ENCODE measurements around the gene CELF6.

Gene CELF6

DNA sequence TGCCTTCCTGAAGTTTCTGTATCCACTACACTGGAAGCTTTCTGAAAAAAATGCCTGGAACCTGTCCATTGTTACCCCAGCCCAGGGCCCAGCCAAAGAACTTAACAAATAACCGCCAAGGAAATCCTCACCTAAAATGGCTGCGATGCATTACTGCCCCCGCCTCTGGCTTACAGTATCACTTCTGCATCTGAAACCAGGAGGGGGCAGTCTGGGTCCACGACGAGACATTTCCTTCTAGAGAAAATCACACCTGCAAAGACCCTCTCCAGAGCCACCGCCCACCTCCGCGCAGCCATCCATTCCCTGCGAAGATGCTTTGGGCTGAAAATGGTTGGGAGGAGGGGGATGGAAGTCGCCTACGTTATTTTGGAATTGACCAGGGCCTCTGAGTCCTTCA is 22.4 kb upstream of the CELF6 start:
- Histone ChIP-seq H3K9ac (ENCODE audit: low read depth, low read length) (no peak overlapping the region), H3K9me3 (ENCODE audit: insufficient read depth, low read depth, low read length) (no peaks in the 10 kb centered on the region), H3K4me1 (ENCODE audit: insufficient read depth, low read length) (0 out of 2 replicates have a peak, but pooled peaks cover 3% of the 10 kb centered on the region), H3K36me3 (ENCODE audit: insufficient read depth, low read depth, low read length) (peaks cover 31% of the 10 kb centered on the region), H3K4me3 (ENCODE audit: low read length) (no peak overlapping the region), H3K27ac (ENCODE audit: low read length) (no peak overlapping the region), H3K27me3 (ENCODE audit: insufficient read depth, low read length) (no peaks in the 10 kb centered on the region)

DNA sequence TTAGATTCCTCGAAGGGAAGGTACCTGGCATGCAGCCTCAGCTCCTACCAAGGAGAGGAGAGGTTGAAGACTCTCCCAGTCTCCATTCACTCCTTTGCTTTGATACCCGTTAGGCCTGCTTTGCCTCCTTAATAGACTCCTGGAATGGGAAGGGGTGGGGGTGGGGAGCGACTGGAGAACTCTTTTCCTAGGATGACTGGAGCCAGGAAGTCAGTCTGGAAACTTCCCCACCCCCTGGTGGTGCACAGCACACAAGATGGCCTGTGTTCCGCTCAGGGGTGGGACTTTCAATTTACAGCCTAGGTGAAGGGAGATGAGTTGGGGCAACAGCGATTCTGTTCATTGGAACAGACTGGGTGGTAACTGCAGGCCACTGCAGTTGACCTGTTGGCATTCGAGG is 21.4 kb upstream of the CELF6 start:
- no peak overlapping the region for H3K9ac ChIP-seq (ENCODE audit: low read depth, low read length)
- no peaks in the 10 kb centered on the region for H3K9me3 ChIP-seq (ENCODE audit: insufficient read depth, low read depth, low read length)
- peaks cover 23% of the 10 kb centered on the region for H3K36me3 ChIP-seq (ENCODE audit: insufficient read depth, low read depth, low read length)
- H3K4me3 ChIP-seq (ENCODE audit: low read length) = no peak overlapping the region
- H3K27ac ChIP-seq (ENCODE audit: low read length) = no peak overlapping the region
- no peaks in the 10 kb centered on the region for H3K27me3 ChIP-seq (ENCODE audit: insufficient read depth, low read length)
- 0 out of 2 replicates have a peak, but pooled peaks cover 3% of the 10 kb centered on the region for H3K4me1 ChIP-seq (ENCODE audit: insufficient read depth, low read length)

DNA sequence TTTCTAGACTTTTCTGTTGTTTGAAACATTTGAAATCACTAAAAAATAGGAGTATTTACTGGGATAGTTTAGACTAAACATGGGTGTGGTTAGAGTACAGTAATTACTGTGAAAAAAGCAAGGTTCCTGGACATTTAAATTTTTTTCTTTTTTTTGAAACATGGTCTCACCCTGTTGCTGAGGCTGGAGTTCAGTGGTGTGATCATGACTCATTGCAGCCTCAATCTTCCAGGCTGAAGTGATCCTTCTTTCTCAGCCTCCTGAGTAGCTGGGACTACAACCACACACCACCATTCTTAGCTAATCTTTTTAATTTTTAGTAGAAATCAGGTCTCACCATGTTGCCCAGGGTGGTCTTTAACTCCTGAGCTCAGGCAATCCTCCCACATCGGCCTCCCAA is 20.4 kb upstream of the CELF6 start:
- Histone ChIP-seq H3K36me3 (ENCODE audit: insufficient read depth, low read depth, low read length) (peaks cover 13% of the 10 kb centered on the region; the same call in 1 of the 2 replicates), H3K9ac (ENCODE audit: low read depth, low read length) (no peak overlapping the region), H3K4me1 (ENCODE audit: insufficient read depth, low read length) (0 out of 2 replicates have a peak, but pooled peaks cover 3% of the 10 kb centered on the region)

DNA sequence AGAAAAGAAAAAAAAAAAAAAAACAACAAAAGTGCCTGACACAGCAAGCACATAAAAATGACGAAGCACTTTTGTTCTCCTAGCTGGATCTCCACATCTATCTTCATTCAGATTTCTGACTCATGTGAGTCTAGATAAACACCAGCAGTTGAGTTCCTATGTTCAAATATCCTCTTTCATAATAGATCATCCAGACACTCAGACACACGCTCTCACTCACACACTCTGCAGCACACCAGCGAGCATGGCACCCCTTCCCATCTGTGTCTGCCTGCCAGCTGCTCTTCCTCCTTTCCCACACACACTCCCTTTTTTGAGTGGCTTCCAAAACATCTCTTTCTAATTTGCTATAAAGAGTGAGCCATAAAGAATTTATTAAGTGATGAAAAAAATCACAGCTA is 19.8 kb upstream of the CELF6 start:
- no peak overlapping the region for H3K9ac ChIP-seq (ENCODE audit: low read depth, low read length)
- peaks cover 9% of the 10 kb centered on the region; the same call in 1 of the 2 replicates for H3K36me3 ChIP-seq (ENCODE audit: insufficient read depth, low read depth, low read length)
- H3K4me1 ChIP-seq (ENCODE audit: insufficient read depth, low read length) = 0 out of 2 replicates have a peak, but pooled peaks cover 3% of the 10 kb centered on the region
- no peak overlapping the region for H3K4me3 ChIP-seq (ENCODE audit: low read length)
- H3K27me3 ChIP-seq (ENCODE audit: insufficient read depth, low read length) = no peaks in the 10 kb centered on the region
- H3K9me3 ChIP-seq (ENCODE audit: insufficient read depth, low read depth, low read length) = no peaks in the 10 kb centered on the region
- no peak overlapping the region for H3K27ac ChIP-seq (ENCODE audit: low read length)

More for the DNA sequence above, 20.4 kb upstream of the CELF6 start:
- no peaks in the 10 kb centered on the region for H3K9me3 ChIP-seq (ENCODE audit: insufficient read depth, low read depth, low read length)
- no peak overlapping the region for H3K27ac ChIP-seq (ENCODE audit: low read length)
- H3K4me3 ChIP-seq (ENCODE audit: low read length) = no peak overlapping the region
- H3K27me3 ChIP-seq (ENCODE audit: insufficient read depth, low read length) = no peaks in the 10 kb centered on the region

DNA sequence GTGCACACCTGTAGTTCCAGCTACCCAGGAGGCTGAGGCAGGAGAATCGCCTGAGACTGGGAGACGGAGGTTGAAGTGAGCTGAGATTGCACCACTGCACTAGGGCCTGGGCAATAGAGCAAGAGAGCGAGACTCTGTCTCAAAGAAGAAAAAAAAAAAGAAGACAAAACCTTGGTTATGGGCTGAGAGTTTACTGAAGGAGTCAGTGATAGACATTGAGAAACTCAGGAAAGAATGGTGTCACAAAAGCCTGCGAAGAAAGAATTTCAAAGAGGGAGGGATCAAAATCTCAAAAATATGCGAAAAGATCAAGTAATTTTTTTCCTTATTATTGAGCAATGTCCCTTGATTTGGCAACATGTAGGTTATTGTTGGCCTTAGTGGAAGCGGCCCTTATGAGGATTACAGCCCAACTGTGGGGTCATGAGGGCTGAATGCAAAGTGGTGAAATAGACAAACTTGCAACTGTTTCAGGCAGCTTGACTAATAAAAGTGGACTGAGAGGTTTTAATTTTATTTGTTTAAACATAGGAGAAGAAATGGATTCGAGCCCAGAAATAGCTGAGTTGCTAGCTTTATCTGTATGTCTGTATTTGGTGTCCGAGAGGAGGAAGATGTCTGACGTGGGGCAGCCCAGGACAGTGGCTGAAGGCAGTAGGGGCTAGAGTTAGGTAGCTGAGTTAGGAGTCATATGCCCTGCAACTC is 18.8 kb upstream of the CELF6 start:
- Histone ChIP-seq H3K36me3 (ENCODE audit: insufficient read depth, low read depth, low read length) (no peaks in the 10 kb centered on the region), H3K27me3 (ENCODE audit: insufficient read depth, low read length) (no peaks in the 10 kb centered on the region), H3K4me3 (ENCODE audit: low read length) (no peak overlapping the region), H3K27ac (ENCODE audit: low read length) (no peak overlapping the region), H3K9ac (ENCODE audit: low read depth, low read length) (no peak overlapping the region), H3K4me1 (ENCODE audit: insufficient read depth, low read length) (0 out of 2 replicates have a peak, but pooled peaks cover 3% of the 10 kb centered on the region), H3K9me3 (ENCODE audit: insufficient read depth, low read depth, low read length) (no peaks in the 10 kb centered on the region)

DNA sequence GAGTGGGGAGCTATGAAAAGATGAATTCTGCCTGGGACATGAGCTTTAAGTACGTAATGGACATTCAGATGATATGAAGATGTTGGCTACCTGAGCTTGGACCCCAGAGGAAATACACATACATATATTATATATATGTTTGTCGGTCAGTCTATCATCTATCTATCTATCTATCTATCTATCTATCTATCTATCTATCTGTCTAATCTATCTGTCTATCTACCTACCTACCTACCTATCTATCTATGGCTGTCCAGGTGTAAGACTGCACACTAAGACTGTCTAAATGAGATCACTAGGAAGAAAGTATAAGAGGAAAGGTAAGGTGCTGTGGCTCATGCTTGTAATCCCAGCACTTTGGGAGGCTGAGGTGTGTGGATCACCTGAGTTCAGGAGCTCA is 18.2 kb upstream of the CELF6 start:
- H3K4me1 ChIP-seq (ENCODE audit: insufficient read depth, low read length) = 0 out of 2 replicates have a peak, but pooled peaks cover 3% of the 10 kb centered on the region
- no peak overlapping the region for H3K9ac ChIP-seq (ENCODE audit: low read depth, low read length)
- H3K27ac ChIP-seq (ENCODE audit: low read length) = no peak overlapping the region
- no peaks in the 10 kb centered on the region for H3K27me3 ChIP-seq (ENCODE audit: insufficient read depth, low read length)
- no peaks in the 10 kb centered on the region for H3K36me3 ChIP-seq (ENCODE audit: insufficient read depth, low read depth, low read length)
- H3K4me3 ChIP-seq (ENCODE audit: low read length) = no peak overlapping the region
- H3K9me3 ChIP-seq (ENCODE audit: insufficient read depth, low read depth, low read length) = no peaks in the 10 kb centered on the region

DNA sequence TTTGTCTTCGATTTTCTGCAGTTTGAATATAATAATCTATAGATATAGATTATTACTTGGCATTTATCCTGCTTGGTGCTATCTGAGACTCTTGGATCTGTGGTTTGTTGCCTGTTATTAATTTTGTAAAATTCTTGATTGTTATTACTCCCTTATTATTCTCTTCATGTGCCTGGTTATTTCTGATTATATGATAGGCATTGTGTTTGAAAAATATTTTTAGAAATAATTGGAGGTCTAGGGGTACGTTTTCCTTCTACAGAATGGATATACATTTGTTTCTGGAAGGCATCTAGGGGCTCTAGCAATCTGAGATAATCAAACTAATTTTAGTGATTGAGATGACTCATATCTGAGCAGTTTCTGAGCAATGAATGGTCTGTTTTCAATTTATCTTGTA is 14.9 kb upstream of the CELF6 start:
- Histone ChIP-seq H3K4me1 (ENCODE audit: insufficient read depth, low read length) (no peaks in the 10 kb centered on the region), H3K27me3 (ENCODE audit: insufficient read depth, low read length) (no peaks in the 10 kb centered on the region), H3K27ac (ENCODE audit: low read length) (no peak overlapping the region), H3K9me3 (ENCODE audit: insufficient read depth, low read depth, low read length) (no peaks in the 10 kb centered on the region), H3K4me3 (ENCODE audit: low read length) (no peak overlapping the region), H3K9ac (ENCODE audit: low read depth, low read length) (no peak overlapping the region), H3K36me3 (ENCODE audit: insufficient read depth, low read depth, low read length) (no peaks in the 10 kb centered on the region)

DNA sequence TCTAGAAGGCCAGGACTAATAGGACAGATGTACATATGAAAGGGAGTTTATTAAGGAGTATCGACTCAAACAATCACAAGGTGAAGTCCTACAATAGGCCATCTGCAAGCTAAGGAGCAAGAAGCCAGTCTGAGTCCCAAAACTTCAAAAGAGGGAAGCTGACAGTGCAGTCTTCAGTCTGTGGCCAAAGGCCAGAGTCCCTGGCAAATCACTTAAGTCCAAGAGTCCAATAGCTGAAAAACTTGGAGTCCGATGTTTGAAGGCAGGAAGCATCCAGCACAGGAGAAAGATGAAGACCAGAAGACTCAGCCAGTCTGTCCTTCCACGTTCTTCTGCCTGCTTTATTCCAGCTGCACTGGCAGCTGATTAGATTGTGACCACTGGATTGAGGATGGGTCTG is 11.1 kb upstream of the CELF6 start:
- no peak overlapping the region for H3K4me3 ChIP-seq (ENCODE audit: low read length)
- no peaks in the 10 kb centered on the region for H3K36me3 ChIP-seq (ENCODE audit: insufficient read depth, low read depth, low read length)
- no peak overlapping the region for H3K27ac ChIP-seq (ENCODE audit: low read length)
- no peaks in the 10 kb centered on the region for H3K9me3 ChIP-seq (ENCODE audit: insufficient read depth, low read depth, low read length)
- H3K4me1 ChIP-seq (ENCODE audit: insufficient read depth, low read length) = no peaks in the 10 kb centered on the region
- H3K9ac ChIP-seq (ENCODE audit: low read depth, low read length) = no peak overlapping the region
- no peaks in the 10 kb centered on the region for H3K27me3 ChIP-seq (ENCODE audit: insufficient read depth, low read length)

DNA sequence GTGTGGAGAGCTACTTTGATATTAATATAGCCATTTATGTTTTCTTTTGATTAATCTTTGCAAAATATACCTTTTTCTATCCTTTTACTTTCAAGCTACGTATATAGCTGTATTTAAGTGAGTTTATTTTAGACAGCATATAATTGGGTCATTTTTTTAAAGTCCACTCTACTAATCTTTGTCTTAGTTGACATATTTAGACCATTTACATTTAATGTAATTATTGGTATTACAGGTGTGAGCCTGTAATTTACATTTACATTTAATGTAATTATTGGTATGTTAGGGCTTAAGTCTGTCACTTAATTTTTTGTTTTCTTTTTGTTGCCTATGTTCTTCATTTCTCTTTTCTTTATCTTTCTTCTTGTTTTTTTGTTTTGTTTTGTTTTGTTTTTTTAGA is 3.8 kb upstream of the CELF6 start:
- no peaks in the 10 kb centered on the region for H3K36me3 ChIP-seq (ENCODE audit: insufficient read depth, low read depth, low read length)
- peaks cover 3% of the 10 kb centered on the region; the same call in 1 of the 2 replicates for H3K9me3 ChIP-seq (ENCODE audit: insufficient read depth, low read depth, low read length)
- no peak overlapping the region for H3K27ac ChIP-seq (ENCODE audit: low read length)
- no peak overlapping the region for H3K9ac ChIP-seq (ENCODE audit: low read depth, low read length)
- no peak overlapping the region for H3K4me3 ChIP-seq (ENCODE audit: low read length)
- H3K27me3 ChIP-seq (ENCODE audit: insufficient read depth, low read length) = peaks cover 22% of the 10 kb centered on the region
- no peaks in the 10 kb centered on the region for H3K4me1 ChIP-seq (ENCODE audit: insufficient read depth, low read length)

DNA sequence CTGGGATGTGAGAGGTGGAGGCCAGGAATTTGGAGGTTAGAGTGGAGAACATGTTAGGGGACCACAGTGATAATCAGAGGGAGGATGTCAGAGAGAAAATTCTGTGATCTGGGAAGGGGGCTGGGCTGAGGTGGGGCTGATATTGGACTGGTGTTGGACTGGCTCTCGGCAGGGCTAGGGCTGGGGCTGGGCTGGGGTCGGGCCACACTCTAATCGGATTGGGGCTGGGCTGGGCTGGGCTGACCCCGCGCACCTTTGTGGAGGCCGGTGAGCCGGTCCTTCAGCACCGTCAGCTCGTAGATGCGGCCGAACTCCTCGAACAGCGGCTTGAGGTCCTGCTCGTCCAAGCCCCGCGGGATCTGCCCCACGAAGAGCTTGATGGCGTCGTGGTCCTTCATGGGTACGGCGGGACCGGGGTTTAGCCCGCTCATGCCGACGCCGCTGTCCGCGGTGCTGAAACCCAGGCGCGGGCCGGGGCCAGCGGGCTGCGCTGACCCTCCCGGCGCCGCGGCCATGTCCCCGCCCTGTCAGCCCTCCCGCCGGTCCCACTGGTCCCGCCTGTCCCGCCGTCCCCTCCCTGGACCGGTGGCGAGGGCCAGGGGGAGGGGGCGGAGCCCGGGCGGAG is 485 bp downstream of the CELF6 start:
- Histone ChIP-seq H3K27ac (ENCODE audit: low read length) (no peak overlapping the region), H3K4me3 (ENCODE audit: low read length) (no peak overlapping the region; the same call in 1 of the 2 replicates), H3K4me1 (ENCODE audit: insufficient read depth, low read length) (no peaks in the 10 kb centered on the region), H3K9me3 (ENCODE audit: insufficient read depth, low read depth, low read length) (peaks cover 2% of the 10 kb centered on the region; the same call in 1 of the 2 replicates), H3K27me3 (ENCODE audit: insufficient read depth, low read length) (peaks cover 62% of the 10 kb centered on the region), H3K9ac (ENCODE audit: low read depth, low read length) (no peak overlapping the region), H3K36me3 (ENCODE audit: insufficient read depth, low read depth, low read length) (no peaks in the 10 kb centered on the region)

DNA sequence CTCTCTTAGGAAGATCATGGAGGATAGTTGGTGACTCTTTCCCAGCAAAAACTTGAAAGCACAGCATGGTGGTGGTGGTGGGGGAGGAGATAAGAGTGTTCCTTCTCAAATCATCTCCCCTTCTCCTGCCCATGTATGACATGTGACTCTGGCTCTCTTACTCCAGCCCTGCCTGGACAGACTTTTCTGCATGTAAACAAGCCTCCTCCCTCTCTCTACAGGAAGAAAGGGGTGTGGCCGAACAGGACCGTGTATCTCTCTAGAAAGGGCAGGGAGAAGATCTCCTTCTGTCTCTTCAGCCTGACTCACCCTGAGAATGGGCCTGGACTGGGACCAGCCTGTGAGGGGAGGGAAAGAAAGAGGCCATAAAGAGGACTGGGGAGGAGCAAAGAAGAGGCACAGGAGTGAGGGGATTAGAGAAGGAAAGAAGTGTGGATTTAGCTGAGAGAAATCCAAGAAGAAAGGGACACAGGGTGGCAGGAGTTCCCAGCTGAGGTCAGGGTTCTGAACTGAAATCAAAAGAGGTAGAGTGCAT is 1.5 kb downstream of the CELF6 start:
- Histone ChIP-seq H3K4me3 (ENCODE audit: low read length) (no peak overlapping the region), H3K27ac (ENCODE audit: low read length) (no peak overlapping the region), H3K4me1 (ENCODE audit: insufficient read depth, low read length) (no peaks in the 10 kb centered on the region), H3K36me3 (ENCODE audit: insufficient read depth, low read depth, low read length) (no peaks in the 10 kb centered on the region), H3K27me3 (ENCODE audit: insufficient read depth, low read length) (peaks cover 62% of the 10 kb centered on the region), H3K9me3 (ENCODE audit: insufficient read depth, low read depth, low read length) (no peaks in the 10 kb centered on the region), H3K9ac (ENCODE audit: low read depth, low read length) (no peak overlapping the region)

All from iPS-20b (cell line).